ENCODE measurements around the gene CAPN5.

The CAPN5 gene

DNA sequence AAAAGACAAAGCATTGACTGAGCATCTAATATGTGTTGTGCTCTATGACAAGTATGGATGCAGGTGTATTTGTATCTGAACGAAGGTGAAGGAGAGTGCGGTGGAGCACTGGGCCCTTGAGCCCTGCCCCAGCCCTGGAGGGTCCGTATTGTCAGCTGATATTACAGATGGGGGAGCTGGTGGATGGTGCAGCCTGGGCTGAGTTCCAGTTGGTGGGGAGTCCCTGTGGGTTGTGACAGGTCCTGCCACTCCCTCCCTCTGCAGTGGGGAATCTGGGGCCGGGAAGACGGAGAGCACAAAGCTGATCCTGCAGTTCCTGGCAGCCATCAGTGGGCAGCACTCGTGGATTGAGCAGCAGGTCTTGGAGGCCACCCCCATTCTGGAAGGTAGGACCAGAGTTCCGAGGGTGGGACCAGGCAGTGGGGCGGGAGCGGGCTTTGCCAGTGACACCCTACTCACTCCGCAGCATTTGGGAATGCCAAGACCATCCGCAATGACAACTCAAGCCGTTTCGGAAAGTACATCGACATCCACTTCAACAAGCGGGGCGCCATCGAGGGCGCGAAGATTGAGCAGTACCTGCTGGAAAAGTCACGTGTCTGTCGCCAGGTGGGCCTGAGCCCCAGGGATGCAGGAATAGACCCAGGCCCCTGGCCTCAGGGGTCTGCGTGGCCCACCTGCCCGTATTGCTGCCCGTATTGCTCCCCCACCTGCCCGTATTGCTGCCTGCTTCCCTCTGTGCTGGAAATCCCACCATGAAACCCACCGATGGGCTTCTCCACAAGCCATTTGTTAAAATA is 89.8 kb downstream of the CAPN5 start:
- no peak for DNase-seq (ENCODE audit: low spot score)
- H3K27ac ChIP-seq (ENCODE audit: poor library complexity, severe bottlenecking), result no peak overlapping the region
- H3K36me3 ChIP-seq (ENCODE audit: low read depth), result no peaks in the 10 kb centered on the region
- no peak overlapping the region for H3K4me3 ChIP-seq (ENCODE audit: severe bottlenecking)
- TF ChIP-seq, protein P1, sequence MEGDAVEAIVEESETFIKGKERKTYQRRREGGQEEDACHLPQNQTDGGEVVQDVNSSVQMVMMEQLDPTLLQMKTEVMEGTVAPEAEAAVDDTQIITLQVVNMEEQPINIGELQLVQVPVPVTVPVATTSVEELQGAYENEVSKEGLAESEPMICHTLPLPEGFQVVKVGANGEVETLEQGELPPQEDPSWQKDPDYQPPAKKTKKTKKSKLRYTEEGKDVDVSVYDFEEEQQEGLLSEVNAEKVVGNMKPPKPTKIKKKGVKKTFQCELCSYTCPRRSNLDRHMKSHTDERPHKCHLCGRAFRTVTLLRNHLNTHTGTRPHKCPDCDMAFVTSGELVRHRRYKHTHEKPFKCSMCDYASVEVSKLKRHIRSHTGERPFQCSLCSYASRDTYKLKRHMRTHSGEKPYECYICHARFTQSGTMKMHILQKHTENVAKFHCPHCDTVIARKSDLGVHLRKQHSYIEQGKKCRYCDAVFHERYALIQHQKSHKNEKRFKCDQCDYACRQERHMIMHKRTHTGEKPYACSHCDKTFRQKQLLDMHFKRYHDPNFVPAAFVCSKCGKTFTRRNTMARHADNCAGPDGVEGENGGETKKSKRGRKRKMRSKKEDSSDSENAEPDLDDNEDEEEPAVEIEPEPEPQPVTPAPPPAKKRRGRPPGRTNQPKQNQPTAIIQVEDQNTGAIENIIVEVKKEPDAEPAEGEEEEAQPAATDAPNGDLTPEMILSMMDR (IDR thresholded peaks at IDR 0.05; ENCODE audit: poor library complexity, severe bottlenecking), result no peak
- no peaks in the 10 kb centered on the region for H3K27me3 ChIP-seq (ENCODE audit: insufficient read depth, poor library complexity, severe bottlenecking)
- ATAC-seq (ENCODE audit: low read depth), result no peak
- H3K4me1 ChIP-seq (ENCODE audit: insufficient read depth, poor library complexity, severe bottlenecking), result no peaks in the 10 kb centered on the region
- no peaks in the 10 kb centered on the region for H3K9me3 ChIP-seq (ENCODE audit: severe bottlenecking)

DNA sequence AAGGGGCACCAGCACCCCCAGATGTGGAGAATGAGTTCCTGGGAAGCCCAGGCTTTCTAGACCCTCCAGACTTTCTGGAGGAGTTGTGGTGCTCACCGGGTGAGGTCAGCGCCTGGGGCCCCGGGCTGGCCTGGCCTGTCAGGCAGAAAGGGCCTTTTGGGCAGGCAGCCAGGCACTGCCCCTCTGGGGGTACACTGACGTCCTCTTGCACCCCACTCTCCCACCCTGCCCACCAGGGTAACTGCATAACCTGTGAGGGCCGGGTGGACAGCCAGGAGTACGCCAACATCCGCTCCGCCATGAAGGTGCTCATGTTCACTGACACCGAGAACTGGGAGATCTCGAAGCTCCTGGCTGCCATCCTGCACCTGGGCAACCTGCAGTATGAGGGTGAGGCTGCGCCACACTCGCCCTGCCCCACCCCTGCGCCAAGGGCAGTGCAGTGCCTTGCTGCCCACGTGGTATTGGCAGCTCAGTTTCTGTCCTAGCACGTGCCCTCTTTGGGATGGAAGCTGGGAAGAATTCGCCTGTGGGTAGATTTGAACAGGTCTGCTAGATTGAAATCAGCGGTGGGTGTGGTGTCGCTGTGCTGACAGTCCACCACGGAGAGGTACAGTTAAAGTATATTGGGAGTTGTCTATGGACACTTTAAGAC is 91.4 kb downstream of the CAPN5 start:
- no peaks in the 10 kb centered on the region for H3K9me3 ChIP-seq (ENCODE audit: severe bottlenecking)
- H3K27ac ChIP-seq (ENCODE audit: poor library complexity, severe bottlenecking), result no peak overlapping the region
- no peaks in the 10 kb centered on the region for H3K4me1 ChIP-seq (ENCODE audit: insufficient read depth, poor library complexity, severe bottlenecking)
- ATAC-seq (ENCODE audit: low read depth) (no peak), DNase-seq (ENCODE audit: low spot score) (no peak)
- H3K4me3 ChIP-seq (ENCODE audit: severe bottlenecking), result no peak overlapping the region
- TF ChIP-seq, protein P1 (IDR thresholded peaks at IDR 0.05; ENCODE audit: poor library complexity, severe bottlenecking), result no peak
- H3K36me3 ChIP-seq (ENCODE audit: low read depth), result no peaks in the 10 kb centered on the region
- no peaks in the 10 kb centered on the region for H3K27me3 ChIP-seq (ENCODE audit: insufficient read depth, poor library complexity, severe bottlenecking)

DNA sequence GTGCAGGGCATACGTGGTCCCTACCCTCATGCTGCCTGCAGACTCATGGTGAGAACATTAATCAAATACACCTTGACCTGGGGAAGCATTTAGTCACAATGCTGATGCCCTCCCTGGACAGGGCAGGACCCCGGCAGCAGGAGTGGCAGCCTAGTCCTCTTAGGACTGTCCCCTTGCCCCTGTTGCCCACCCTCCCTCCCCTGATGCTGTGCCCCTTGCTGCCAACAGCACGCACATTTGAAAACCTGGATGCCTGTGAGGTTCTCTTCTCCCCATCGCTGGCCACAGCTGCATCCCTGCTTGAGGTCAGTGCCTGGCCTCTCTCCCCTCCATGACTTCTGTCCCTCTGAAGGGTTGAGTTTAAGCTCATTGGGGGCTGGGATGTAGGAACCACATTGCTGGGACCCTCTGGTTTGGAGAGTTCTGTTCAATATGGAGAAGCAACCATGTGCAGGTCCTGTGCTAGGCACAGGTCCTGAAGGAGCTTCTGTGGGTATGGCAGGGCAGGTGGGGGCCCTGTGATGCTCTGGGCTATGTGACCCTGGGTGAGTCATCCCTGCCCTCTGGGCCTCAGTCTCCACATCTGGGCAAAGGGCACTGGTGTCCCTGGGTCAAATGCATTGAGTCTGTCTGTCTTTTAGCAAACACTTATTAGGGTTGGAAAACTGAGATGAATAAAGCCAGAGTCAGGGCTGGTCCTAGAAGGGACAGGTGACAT is 92.6 kb downstream of the CAPN5 start:
- Histone ChIP-seq H3K27ac (ENCODE audit: poor library complexity, severe bottlenecking) (no peak overlapping the region), H3K9me3 (ENCODE audit: severe bottlenecking) (no peaks in the 10 kb centered on the region), H3K27me3 (ENCODE audit: insufficient read depth, poor library complexity, severe bottlenecking) (no peaks in the 10 kb centered on the region), H3K4me3 (ENCODE audit: severe bottlenecking) (no peak overlapping the region), H3K36me3 (ENCODE audit: low read depth) (no peaks in the 10 kb centered on the region), H3K4me1 (ENCODE audit: insufficient read depth, poor library complexity, severe bottlenecking) (no peaks in the 10 kb centered on the region)
- ATAC-seq (ENCODE audit: low read depth) (no peak), DNase-seq (ENCODE audit: low spot score) (no peak)
- TF ChIP-seq, protein P1 (IDR thresholded peaks at IDR 0.05; ENCODE audit: poor library complexity, severe bottlenecking), result no peak

DNA sequence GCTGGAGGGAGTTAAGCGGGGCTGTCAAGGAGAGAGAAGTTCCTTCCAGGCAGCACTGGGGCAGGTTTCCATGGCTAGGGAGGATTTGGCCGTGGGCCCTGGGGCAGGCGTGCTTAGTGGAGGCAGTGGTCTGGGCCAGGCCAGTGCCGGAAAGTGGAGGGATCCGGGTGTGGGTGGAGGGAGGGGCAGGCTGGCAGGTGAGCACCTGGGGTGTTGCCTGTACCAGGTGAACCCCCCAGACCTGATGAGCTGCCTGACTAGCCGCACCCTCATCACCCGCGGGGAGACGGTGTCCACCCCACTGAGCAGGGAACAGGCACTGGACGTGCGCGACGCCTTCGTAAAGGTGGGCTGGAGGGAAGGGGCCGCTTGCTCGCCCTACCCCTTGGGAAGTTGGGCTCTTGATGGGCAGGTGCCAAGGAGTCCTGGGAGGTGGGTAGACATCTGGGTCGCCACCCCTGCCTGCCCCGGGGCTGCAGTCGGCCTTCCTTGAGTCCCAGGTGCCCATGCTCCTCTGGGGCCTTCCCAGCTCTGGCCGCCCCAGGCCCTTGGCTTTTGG is 93.2 kb downstream of the CAPN5 start:
- Histone ChIP-seq H3K27me3 (ENCODE audit: insufficient read depth, poor library complexity, severe bottlenecking) (no peaks in the 10 kb centered on the region), H3K9me3 (ENCODE audit: severe bottlenecking) (no peaks in the 10 kb centered on the region), H3K36me3 (ENCODE audit: low read depth) (no peaks in the 10 kb centered on the region), H3K4me1 (ENCODE audit: insufficient read depth, poor library complexity, severe bottlenecking) (no peaks in the 10 kb centered on the region), H3K4me3 (ENCODE audit: severe bottlenecking) (no peak overlapping the region), H3K27ac (ENCODE audit: poor library complexity, severe bottlenecking) (no peak overlapping the region)
- TF ChIP-seq, protein P1 (IDR thresholded peaks at IDR 0.05; ENCODE audit: poor library complexity, severe bottlenecking), result no peak
- no peak for ATAC-seq (ENCODE audit: low read depth)
- DNase-seq (ENCODE audit: low spot score), result no peak
